Measurements from ENCODE around the gene EPB41L2.

GRCh38 chr6:131059486-131059885 lies 3.6 kb downstream of the EPB41L2 start:
- TF ChIP-seq EP300 (IDR thresholded peaks at IDR 0.05), result no peak
- TF ChIP-seq POLR2A (IDR thresholded peaks at IDR 0.05), result no peak
- no peak for TF ChIP-seq CTCF (IDR thresholded peaks at IDR 0.05)
- no peak for TF ChIP-seq POLR2AphosphoS5 (IDR thresholded peaks at IDR 0.05)
